Activated naive CD8-positive, alpha-beta T cell treated with anti-CD3 and anti-CD28 coated beads, Interleukin-2, amount 50 U/mL, for 24 hours (primary cell): ENCODE results near the gene AKNA.
"Not testable (repeated sequence)": the region's sequence is repeated elsewhere in the genome, so short reads cannot be mapped to it uniquely, and the experiment has no call there.

Source experiments
- ATAC-seq: fragments of 150-1000 bp; cut with Tn5 transposase; one replicate; pipeline ENCODE4 v1.10.0; 2021
- DNase-seq: peaks from one replicate; pipeline ENCODE4 v3.0.0; 2021
- H3K27ac Mint-ChIP-seq: one replicate; pipeline ENCODE4 v1.8.0; 2021; ENCODE audit warnings: mild to moderate bottlenecking, mixed read lengths
- H3K27me3 Mint-ChIP-seq: one replicate; pipeline ENCODE4 v1.8.0; 2021; ENCODE audit warnings: mixed read lengths
- H3K36me3 Mint-ChIP-seq: one replicate; pipeline ENCODE4 v1.8.0; 2021; ENCODE audit warnings: low read depth, mixed read lengths
- H3K4me1 Mint-ChIP-seq: one replicate; pipeline ENCODE4 v1.8.0; 2021; ENCODE audit warnings: mixed read lengths
- H3K4me3 Mint-ChIP-seq: one replicate; pipeline ENCODE4 v1.8.0; 2021; ENCODE audit warnings: mild to moderate bottlenecking, moderate library complexity, mixed read lengths
- H3K9me3 Mint-ChIP-seq: one replicate; pipeline ENCODE4 v1.8.0; 2021; ENCODE audit warnings: mixed read lengths

Gene AKNA

GRCh38 chr9:114328937-114329624 lies 58.7 kb downstream of the AKNA start:
- H3K36me3 Mint-ChIP-seq, H3K9me3 Mint-ChIP-seq, H3K4me1 Mint-ChIP-seq, ATAC-seq, H3K4me3 Mint-ChIP-seq, DNase-seq, H3K27me3 Mint-ChIP-seq, H3K27ac Mint-ChIP-seq: not testable (repeated sequence)

GRCh38 chr9:114328357-114328820 lies 59.4 kb downstream of the AKNA start:
- not testable (repeated sequence) for H3K4me1 Mint-ChIP-seq, ATAC-seq, DNase-seq, H3K36me3 Mint-ChIP-seq, H3K4me3 Mint-ChIP-seq, H3K27me3 Mint-ChIP-seq, H3K27ac Mint-ChIP-seq, H3K9me3 Mint-ChIP-seq

DNA sequence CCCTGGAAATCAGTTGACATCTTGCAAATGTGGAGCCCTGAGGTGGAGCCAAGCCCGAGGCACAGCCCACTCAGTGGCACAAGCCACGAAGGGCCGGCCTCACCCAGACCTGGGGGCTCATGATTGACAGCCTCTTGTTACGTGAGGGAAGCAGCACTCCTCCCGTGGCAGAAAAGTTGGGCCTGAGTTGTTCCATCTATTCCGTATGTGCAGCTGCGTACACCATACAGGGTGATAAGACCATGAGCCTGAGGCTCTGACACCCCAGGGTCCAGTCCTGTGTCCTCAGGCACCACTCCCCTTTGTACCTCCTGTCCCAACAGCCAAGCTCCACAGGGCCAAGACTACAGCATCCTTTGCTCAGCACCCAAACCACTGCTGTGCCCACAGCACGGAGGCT lies 60.0 kb downstream of the AKNA start:
- no peak for DNase-seq
- no peak for ATAC-seq
- H3K36me3 Mint-ChIP-seq: no peaks in the 10 kb centered on the region
- H3K4me3 Mint-ChIP-seq: no peak overlapping the region
- no peaks in the 10 kb centered on the region for H3K27me3 Mint-ChIP-seq
- peaks cover 6% of the 10 kb centered on the region for H3K4me1 Mint-ChIP-seq
- no peaks in the 10 kb centered on the region for H3K9me3 Mint-ChIP-seq
- H3K27ac Mint-ChIP-seq: no peak overlapping the region

- H3K4me3 Mint-ChIP-seq, H3K27ac Mint-ChIP-seq, ATAC-seq, H3K9me3 Mint-ChIP-seq, H3K36me3 Mint-ChIP-seq, H3K27me3 Mint-ChIP-seq, DNase-seq, H3K4me1 Mint-ChIP-seq: not testable (repeated sequence)
Measured at GRCh38 chr9:114325684-114326254, 62.0 kb downstream of the AKNA start.

DNA sequence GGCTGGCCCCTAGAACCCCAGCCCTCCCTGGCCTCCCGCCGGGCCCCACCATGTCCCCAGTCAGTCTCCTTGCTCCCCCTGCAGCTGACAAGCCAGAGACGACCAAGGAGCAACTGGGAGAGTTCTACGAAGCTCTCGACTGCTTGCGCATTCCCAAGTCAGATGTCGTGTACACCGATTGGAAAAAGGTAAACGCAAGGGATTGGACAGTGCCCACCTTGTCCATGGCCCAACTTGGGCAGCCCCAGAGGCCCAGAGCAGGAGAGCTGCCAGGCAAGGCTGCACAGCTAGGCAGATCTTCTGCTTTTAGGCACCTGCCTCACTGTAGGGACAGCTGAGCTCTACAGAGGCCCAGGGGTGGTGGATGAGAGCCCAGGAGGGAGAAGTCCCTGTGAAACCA lies 62.8 kb downstream of the AKNA start:
- not testable (repeated sequence) for H3K4me1 Mint-ChIP-seq, DNase-seq, ATAC-seq, H3K27ac Mint-ChIP-seq, H3K4me3 Mint-ChIP-seq, H3K36me3 Mint-ChIP-seq, H3K27me3 Mint-ChIP-seq, H3K9me3 Mint-ChIP-seq

GRCh38 chr9:114324492-114324891 lies 63.3 kb downstream of the AKNA start:
- DNase-seq: no peak
- no peak overlapping the region for H3K27ac Mint-ChIP-seq
- H3K27me3 Mint-ChIP-seq: no peaks in the 10 kb centered on the region
- no peaks in the 10 kb centered on the region for H3K9me3 Mint-ChIP-seq
- H3K4me1 Mint-ChIP-seq: peaks cover 6% of the 10 kb centered on the region
- no peak for ATAC-seq
- H3K4me3 Mint-ChIP-seq: no peak overlapping the region
- H3K36me3 Mint-ChIP-seq: no peaks in the 10 kb centered on the region

- not testable (repeated sequence) for DNase-seq, H3K4me1 Mint-ChIP-seq, H3K9me3 Mint-ChIP-seq
Measured at GRCh38 chr9:114323849-114324248, 63.9 kb downstream of the AKNA start.

GRCh38 chr9:114322831-114323531 lies 64.8 kb downstream of the AKNA start, which contains the start of gene ORM1:
Gene ORM1, plus strand, starts transcription at chr9:114323098. Its CDS starts 36 bp downstream, at chr9:114323134.
- ATAC-seq, H3K27ac Mint-ChIP-seq, H3K4me3 Mint-ChIP-seq, H3K4me1 Mint-ChIP-seq, H3K9me3 Mint-ChIP-seq, H3K27me3 Mint-ChIP-seq, H3K36me3 Mint-ChIP-seq, DNase-seq: not testable (repeated sequence)

More at GRCh38 chr9:114323849-114324248, 63.9 kb downstream of the AKNA start:
- H3K27me3 Mint-ChIP-seq, H3K36me3 Mint-ChIP-seq, ATAC-seq, H3K27ac Mint-ChIP-seq, H3K4me3 Mint-ChIP-seq: not testable (repeated sequence)

DNA sequence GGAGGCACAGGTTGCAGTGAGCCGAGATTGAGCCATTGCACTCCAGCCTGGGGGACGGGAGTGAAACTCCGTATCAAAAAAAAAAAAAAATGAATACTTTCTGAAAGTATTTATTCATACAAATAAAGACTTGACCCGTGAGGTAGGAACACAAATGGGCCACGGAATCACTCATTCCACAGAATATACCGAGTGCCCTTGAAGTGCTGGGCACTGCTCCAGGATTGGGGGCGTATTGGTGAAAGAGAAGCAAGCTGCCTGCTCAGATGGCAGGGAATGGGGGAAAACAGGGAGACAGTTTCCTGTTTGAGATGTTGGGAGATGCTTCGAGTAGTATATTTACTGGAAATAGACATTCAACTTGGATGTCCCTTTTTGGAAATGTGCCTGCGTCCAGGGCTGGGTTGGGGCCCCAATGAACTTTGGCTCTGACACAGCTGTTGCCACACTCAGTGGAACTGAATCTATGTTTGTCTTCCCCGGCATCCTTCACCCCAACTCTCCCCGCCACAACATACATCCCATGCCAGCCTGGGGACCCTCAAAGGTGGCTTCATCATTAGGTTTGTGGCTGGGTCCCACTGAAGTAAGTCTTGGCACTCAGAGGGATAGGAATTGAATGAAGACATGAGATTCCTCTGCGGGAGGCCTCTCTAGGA lies 65.5 kb downstream of the AKNA start:
- not testable (repeated sequence) for H3K4me3 Mint-ChIP-seq, DNase-seq, H3K9me3 Mint-ChIP-seq, ATAC-seq, H3K4me1 Mint-ChIP-seq, H3K27ac Mint-ChIP-seq, H3K36me3 Mint-ChIP-seq, H3K27me3 Mint-ChIP-seq

- peaks cover 6% of the 10 kb centered on the region for H3K27me3 Mint-ChIP-seq
- H3K36me3 Mint-ChIP-seq: no peaks in the 10 kb centered on the region
- no peaks in the 10 kb centered on the region for H3K9me3 Mint-ChIP-seq
- H3K4me1 Mint-ChIP-seq: peaks cover 9% of the 10 kb centered on the region
- DNase-seq: no peak
- no peak overlapping the region for H3K27ac Mint-ChIP-seq
- peak; percentile 16 for ATAC-seq
- H3K4me3 Mint-ChIP-seq: no peak overlapping the region
Measured at GRCh38 chr9:114321759-114322158, 66.0 kb downstream of the AKNA start.

- DNase-seq, H3K9me3 Mint-ChIP-seq, ATAC-seq: not testable (repeated sequence)
Measured at GRCh38 chr9:114320710-114321109, 67.1 kb downstream of the AKNA start.

GRCh38 chr9:114319147-114319546 lies 68.6 kb downstream of the AKNA start:
- Mint-ChIP-seq H3K27ac (no peak overlapping the region), H3K4me3 (no peak overlapping the region), H3K9me3 (no peaks in the 10 kb centered on the region), H3K36me3 (no peaks in the 10 kb centered on the region), H3K4me1 (peaks cover 9% of the 10 kb centered on the region), H3K27me3 (peaks cover 6% of the 10 kb centered on the region)
- ATAC-seq (no peak), DNase-seq (no peak)

More at GRCh38 chr9:114320710-114321109, 67.1 kb downstream of the AKNA start:
- not testable (repeated sequence) for H3K4me1 Mint-ChIP-seq, H3K27ac Mint-ChIP-seq, H3K4me3 Mint-ChIP-seq, H3K36me3 Mint-ChIP-seq, H3K27me3 Mint-ChIP-seq

DNA sequence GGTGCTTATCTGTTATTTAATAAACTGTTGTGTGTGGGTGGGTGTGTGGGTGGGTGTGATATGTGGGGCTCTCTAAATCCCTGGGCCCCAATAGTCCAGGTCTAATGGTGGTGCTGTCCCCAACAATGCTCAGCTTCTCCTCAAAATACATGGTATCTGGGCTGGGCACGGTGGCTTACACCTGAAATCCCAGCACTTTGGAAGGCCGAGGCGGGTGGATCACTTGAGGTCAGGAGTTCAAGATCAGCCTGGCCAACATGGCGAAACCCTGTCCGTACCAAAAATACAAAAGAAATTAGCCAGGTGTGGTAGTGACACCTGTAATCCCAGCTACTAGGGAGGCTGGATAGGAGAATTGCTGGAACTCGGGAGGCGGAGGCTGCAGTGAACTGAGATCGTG lies 69.4 kb downstream of the AKNA start:
- Mint-ChIP-seq H3K9me3 (no peaks in the 10 kb centered on the region), H3K36me3 (no peaks in the 10 kb centered on the region), H3K27me3 (peaks cover 6% of the 10 kb centered on the region), H3K4me3 (no peak overlapping the region), H3K4me1 (peaks cover 9% of the 10 kb centered on the region), H3K27ac (no peak overlapping the region)
- DNase-seq: no peak
- ATAC-seq: no peak

DNA sequence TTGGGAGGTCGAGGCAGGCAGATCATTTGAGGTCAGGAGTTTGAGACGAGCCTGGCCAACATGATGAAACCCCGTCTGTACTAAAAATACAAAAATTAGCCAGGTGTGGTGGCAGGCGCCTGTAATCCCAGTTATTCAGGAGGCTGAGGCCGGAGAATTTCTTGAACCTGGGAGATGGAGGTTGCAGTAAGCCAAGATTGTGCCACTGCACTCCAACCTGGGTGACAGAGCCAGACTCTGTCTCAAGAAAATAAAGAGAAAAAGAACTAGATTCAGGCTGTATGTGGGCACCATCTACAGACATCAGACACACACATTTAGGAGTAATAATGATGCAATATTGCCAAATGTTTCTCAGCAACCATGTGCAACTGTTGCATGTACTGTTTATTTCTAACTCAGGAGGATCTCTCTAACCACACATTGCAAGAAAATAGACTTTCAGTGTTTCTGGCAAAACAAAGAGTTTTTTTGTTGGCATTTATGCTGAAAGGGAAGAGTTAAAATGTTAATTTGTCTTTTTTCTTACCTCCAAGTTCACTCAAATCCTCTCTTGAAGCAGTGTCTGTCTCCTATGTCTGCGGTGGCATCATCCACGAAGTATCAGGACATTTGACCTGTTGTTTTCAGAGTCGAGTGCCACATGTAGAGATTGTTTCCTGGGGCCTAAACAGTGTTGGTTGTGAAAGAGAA lies 70.0 kb downstream of the AKNA start:
- Mint-ChIP-seq H3K36me3 (no peaks in the 10 kb centered on the region), H3K9me3 (no peaks in the 10 kb centered on the region), H3K4me3 (no peak overlapping the region), H3K4me1 (peaks cover 9% of the 10 kb centered on the region), H3K27me3 (peaks cover 6% of the 10 kb centered on the region), H3K27ac (no peak overlapping the region)
- ATAC-seq: no peak
- DNase-seq: no peak
